GM23338 (cell line): ENCODE results near the gene ABHD5. TPM values are rescaled to one million over a fixed set of nuclear protein-coding genes. Genes with fewer than 3 reads are reported as not detected.

Experiments
- ATAC-seq: fragments of 200-7000 bp; cut with Tn5 transposase; 3 replicates; pipeline ENCODE4 v1.9.1; 2020
- DNase-seq: peaks from one replicate; pipeline ENCODE4 v3.0.0-alpha.2; 2015; ENCODE audit warnings: low spot score
- H2AFZ ChIP-seq: fragments of 200-600 bp; sonication (generic); 2 replicates; pipeline ENCODE4 v1.8.0; 2016; ENCODE audit warnings: antibody characterized with exemption, mild to moderate bottlenecking, moderate library complexity
- H3F3A ChIP-seq: fragments of 200-600 bp; sonication (generic); replicated peaks from 2 replicates; pipeline ENCODE4 v1.8.0; 2017; ENCODE audit warnings: antibody characterized with exemption, mixed run types, low read depth
- H3K27ac ChIP-seq: fragments of 200-600 bp; sonication (generic); 2 replicates; pipeline ENCODE4 v1.6.1; 2016; ENCODE audit warnings: low read depth
- H3K27me3 ChIP-seq: fragments of 200-600 bp; sonication (generic); 2 replicates; pipeline ENCODE4 v1.8.0; 2016; ENCODE audit warnings: mild to moderate bottlenecking, mixed run types, moderate library complexity; ENCODE audit not compliant: insufficient read depth
- H3K36me3 ChIP-seq: fragments of 200-600 bp; sonication (generic); 2 replicates; pipeline ENCODE4 v1.8.0; 2016; ENCODE audit warnings: mild to moderate bottlenecking; ENCODE audit not compliant: insufficient read depth
- H3K4me1 ChIP-seq: fragments of 200-600 bp; sonication (generic); 2 replicates; pipeline ENCODE4 v1.8.0; 2016; ENCODE audit warnings: mild to moderate bottlenecking, moderate library complexity; ENCODE audit not compliant: insufficient read depth
- H3K4me2 ChIP-seq: fragments of 200-600 bp; sonication (generic); 2 replicates; pipeline ENCODE4 v1.7.1; 2017; ENCODE audit warnings: mixed run types
- H3K4me3 ChIP-seq: fragments of 200-600 bp; sonication (generic); 2 replicates; pipeline ENCODE4 v1.6.1; 2016; ENCODE audit warnings: mixed run types
- H3K79me2 ChIP-seq: fragments of 200-600 bp; sonication (generic); replicated peaks from 2 replicates; pipeline ENCODE4 v1.8.0; 2017; ENCODE audit warnings: mild to moderate bottlenecking; ENCODE audit not compliant: insufficient read depth
- H3K9me2 ChIP-seq: fragments of 200-600 bp; sonication (generic); 2 replicates; pipeline ENCODE4 v1.8.0; 2017; ENCODE audit not compliant: insufficient read depth
- H4K20me1 ChIP-seq: fragments of 200-600 bp; sonication (generic); replicated peaks from 2 replicates; pipeline ENCODE4 v1.8.0; 2017; ENCODE audit warnings: mild to moderate bottlenecking; ENCODE audit not compliant: insufficient read depth
- H3K27ac Mint-ChIP-seq: 2 replicates; pipeline ENCODE4 v1.8.0; 2020; ENCODE audit warnings: inconsistent platforms, mild to moderate bottlenecking, moderate library complexity, mixed read lengths
- H3K27me3 Mint-ChIP-seq: 3 replicates; pipeline ENCODE4 v1.8.0; 2022; ENCODE audit warnings: low read depth, mild to moderate bottlenecking, moderate library complexity, mixed read lengths, inconsistent platforms; ENCODE audit not compliant: insufficient read depth, poor library complexity
- H3K36me3 Mint-ChIP-seq: 3 replicates; pipeline ENCODE4 v1.8.0; 2021; ENCODE audit warnings: low read depth, mild to moderate bottlenecking, inconsistent platforms, moderate library complexity, mixed read lengths
- H3K4me1 Mint-ChIP-seq: 3 replicates; pipeline ENCODE4 v1.8.0; 2020; ENCODE audit warnings: mild to moderate bottlenecking, inconsistent platforms, mixed read lengths
- H3K4me3 Mint-ChIP-seq: 3 replicates; pipeline ENCODE4 v1.8.0; 2021; ENCODE audit warnings: moderate library complexity, mild to moderate bottlenecking, inconsistent platforms, mixed read lengths
- H3K9me3 Mint-ChIP-seq: 3 replicates; pipeline ENCODE4 v1.8.0; 2020; ENCODE audit warnings: moderate library complexity, mild to moderate bottlenecking, inconsistent platforms, mixed read lengths
- CTCF ChIP-seq, 2 experiments: fragments of 200-600 bp in 1 of 2; sonication (generic) in 1 of 2; conservative IDR thresholded peaks; 2 replicates each; pipeline versions ENCODE4 v1.5.1 to v1.6.1; 2016 to 2017; ENCODE audit warnings: antibody characterized with exemption in 2 of 2, low read depth in 2 of 2, mild to moderate bottlenecking in 2 of 2, moderate library complexity in 1 of 2
- EZH2 ChIP-seq: fragments of 200-600 bp; sonication (generic); IDR thresholded peaks from one replicate; pipeline ENCODE4 v1.8.0; 2017; ENCODE audit warnings: antibody characterized with exemption, mild to moderate bottlenecking, low read depth; ENCODE audit not compliant: unreplicated experiment
- NANOG ChIP-seq: IDR thresholded peaks from 2 replicates; pipeline ENCODE4 v1.6.1; 2016; ENCODE audit warnings: antibody characterized with exemption, borderline replicate concordance
- POLR2AphosphoS5 ChIP-seq: IDR thresholded peaks from 2 replicates; pipeline ENCODE4 v1.6.1; 2016; ENCODE audit warnings: antibody characterized with exemption, low read depth
- REST ChIP-seq: IDR thresholded peaks from one replicate; pipeline ENCODE4 v1.6.1; 2018; ENCODE audit warnings: antibody characterized with exemption; ENCODE audit not compliant: unreplicated experiment
- STAT1 ChIP-seq: IDR thresholded peaks from one replicate; pipeline ENCODE4 v1.6.1; 2016; ENCODE audit warnings: antibody characterized with exemption; ENCODE audit not compliant: unreplicated experiment
- long read RNA-seq: library from polyadenylated mRNA; unstranded; transcript quantifications from one replicate; pipeline ENCODE4 v2.0.0, GENCODE V29; 2020; ENCODE audit not compliant: unreplicated experiment
- polyA plus RNA-seq: library from polyadenylated mRNA; unstranded; fragments of >200 nt; fragmentation: Nextera tagmentation; extraction: Ambion mirVana; gene quantifications from 2 replicates; pipeline ENCODE4 v1.2.1, GENCODE V29; 2016
- total RNA-seq: library from RNA; depleted of rRNA; stranded (reverse); fragments of >200 nt; shearing (Covaris generic); gene quantifications from 2 replicates; pipeline ENCODE4 v1.2.3, GENCODE V29; 2014; rRNA removed

The ABHD5 gene
- 12.1 and 12.7 TPM in 2 replicates for total RNA-seq
- polyA plus RNA-seq: 11.5 and 12.3 TPM in 2 replicates
- long read RNA-seq, full-length matches to known transcripts: 7 of 8 reads
- long read RNA-seq, partial matches to known transcripts: 0 of 8 reads
- long read RNA-seq, other reads (novel, unspliced or antisense): 1 of 8 reads

- H3K36me3 Mint-ChIP-seq: peaks cover 10% of the 10 kb centered on the region; the same call in 1 of the 3 replicates
- H3K9me3 Mint-ChIP-seq: no peaks in the 10 kb centered on the region
- H3K27ac Mint-ChIP-seq: peak within 1 kb of the TSS; percentile 98
- ATAC-seq (peak; percentile 84), DNase-seq (peak; percentile 94)
- Histone ChIP-seq H3F3A (0 out of 2 replicates have a peak, but pooled peaks cover 9% of the 10 kb centered on the region), H3K9me2 (0 out of 2 replicates have a peak, but pooled peaks cover 5% of the 10 kb centered on the region), H3K79me2 (peaks cover 38% of the 10 kb centered on the region), H3K27ac (peak within 1 kb of the TSS; percentile 86), H3K4me3 (peak within 1 kb of the TSS; percentile 66), H3K36me3 (no peaks in the 10 kb centered on the region), H4K20me1 (no peaks in the 10 kb centered on the region), H3K27me3 (no peaks in the 10 kb centered on the region), H3K4me1 (peaks cover 35% of the 10 kb centered on the region), H2AFZ (peak within 1 kb of the TSS; percentile 97), H3K4me2 (peak within 1 kb of the TSS; percentile 86)
- H3K27me3 Mint-ChIP-seq: peaks cover 4% of the 10 kb centered on the region
- H3K4me3 Mint-ChIP-seq: peak within 1 kb of the TSS; percentile 88
- peaks cover 33% of the 10 kb centered on the region for H3K4me1 Mint-ChIP-seq
- TF ChIP-seq STAT1 (no peak), REST (peak; percentile 10), NANOG (no peak), CTCF (conservative IDR thresholded peaks at IDR 0.05; ENCODE audit: low read depth in 2 of 2) (peak; percentile 16 to 47; a peak in 2 of 4 replicates), POLR2AphosphoS5 (peak; percentile 93), EZH2 (no peak)
Observed at GRCh38 chr3:43690400-43691119, at the start of gene ABHD5. ABHD5 (plus strand) TSS chr3:43690938; CDS start chr3:43690993, 55 bp downstream.
